NCI-H2107 treated with DMSO at 0.1 percent for 48 hours (cell line): ENCODE measurements around the gene RFX8.

Experiments
- DNase-seq: peaks from one replicate; lab custom pipeline; 2025; ENCODE audit not compliant: unreplicated experiment; lab: John Stamatoyannopoulos, UW

The RFX8 gene

DNA sequence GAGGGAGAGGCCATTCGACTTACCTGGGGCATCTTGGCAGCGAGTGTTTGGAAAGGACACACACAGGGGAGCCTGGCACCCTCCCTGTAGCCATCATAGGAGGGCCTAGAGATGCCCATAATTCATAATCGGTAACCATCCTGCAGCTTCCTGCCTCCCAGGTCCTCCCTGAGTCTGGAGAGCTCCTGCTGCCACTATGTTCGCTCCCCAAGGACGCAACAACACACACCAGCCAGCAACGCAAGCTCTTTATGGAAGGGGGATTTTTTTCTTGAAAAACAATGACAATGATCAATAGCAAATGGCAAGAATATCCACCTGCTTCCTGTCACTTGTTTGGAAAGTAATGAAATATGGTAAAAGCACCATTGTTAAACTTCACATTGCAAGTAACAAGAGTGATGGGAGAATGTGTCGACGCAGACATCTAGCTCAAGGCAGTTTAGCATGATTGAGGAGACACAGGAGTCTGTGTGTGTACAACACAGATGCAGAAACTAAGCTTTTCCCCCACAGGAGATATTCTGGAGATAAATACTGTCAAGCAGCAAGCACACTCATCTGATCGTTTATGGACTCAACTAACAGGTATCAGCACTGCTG lies 62.7 kb downstream of the RFX8 start:
- no peak for DNase-seq

DNA sequence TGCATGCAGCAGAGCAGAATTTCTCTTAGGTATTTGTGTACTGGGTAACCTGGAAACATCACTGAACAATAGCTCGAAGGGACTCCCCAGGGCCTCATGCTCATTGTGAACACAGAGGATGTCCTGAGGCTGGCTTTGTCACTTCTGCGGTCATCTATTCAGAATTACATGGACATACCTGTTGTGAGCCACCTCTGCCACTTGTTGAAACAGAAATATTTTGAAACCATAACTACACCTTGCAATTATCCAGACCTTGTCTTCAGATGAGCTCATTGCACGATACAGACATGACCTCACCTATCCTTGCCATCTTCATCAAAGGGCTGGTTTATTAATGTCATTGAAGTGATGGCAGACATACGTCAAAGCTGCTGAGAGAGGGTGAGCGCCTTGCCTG lies 64.2 kb downstream of the RFX8 start:
- DNase-seq, result no peak

GRCh38 chr2:101410114-101410513 lies 64.8 kb downstream of the RFX8 start:
- DNase-seq, result no peak

DNA sequence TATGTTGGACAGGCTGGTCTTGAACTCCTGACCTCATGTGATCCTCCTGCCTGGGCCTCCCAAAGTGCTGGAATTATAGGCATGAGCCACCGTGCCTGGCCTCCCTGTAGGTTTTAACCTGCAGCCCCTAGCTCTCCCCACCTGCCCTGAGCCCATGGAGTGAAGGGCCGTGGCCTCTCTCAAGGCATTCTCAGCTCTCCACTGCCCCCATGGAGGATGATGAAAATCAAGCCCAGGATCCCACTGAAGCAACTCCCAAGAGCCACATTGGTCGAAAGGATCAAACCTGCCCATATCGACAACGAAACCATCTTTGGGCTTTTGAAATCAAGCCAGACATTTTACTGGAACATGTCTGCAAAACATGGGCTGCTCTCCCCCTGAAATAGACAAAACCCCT lies 65.2 kb downstream of the RFX8 start:
- DNase-seq, result no peak

DNA sequence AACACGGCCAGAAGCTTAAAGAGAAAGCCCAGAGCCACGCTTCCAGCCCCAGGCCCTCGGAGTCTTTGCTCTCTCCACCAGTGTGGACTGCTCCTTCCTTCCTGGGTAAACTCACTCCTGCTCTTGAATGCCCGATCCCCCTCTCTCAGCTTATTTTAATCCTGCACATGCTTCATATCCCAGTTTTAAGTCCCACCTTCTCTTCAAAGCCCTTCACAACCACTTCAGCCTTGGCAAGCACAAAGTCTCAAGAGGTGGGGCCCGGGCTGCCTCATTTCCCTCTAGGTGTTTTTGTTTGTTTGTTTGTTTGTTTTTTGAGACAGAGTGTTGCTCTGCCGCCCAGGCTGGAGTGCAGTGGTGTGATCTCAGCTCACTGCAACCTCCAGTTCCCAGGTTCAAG lies 66.0 kb downstream of the RFX8 start:
- DNase-seq, result no peak

DNA sequence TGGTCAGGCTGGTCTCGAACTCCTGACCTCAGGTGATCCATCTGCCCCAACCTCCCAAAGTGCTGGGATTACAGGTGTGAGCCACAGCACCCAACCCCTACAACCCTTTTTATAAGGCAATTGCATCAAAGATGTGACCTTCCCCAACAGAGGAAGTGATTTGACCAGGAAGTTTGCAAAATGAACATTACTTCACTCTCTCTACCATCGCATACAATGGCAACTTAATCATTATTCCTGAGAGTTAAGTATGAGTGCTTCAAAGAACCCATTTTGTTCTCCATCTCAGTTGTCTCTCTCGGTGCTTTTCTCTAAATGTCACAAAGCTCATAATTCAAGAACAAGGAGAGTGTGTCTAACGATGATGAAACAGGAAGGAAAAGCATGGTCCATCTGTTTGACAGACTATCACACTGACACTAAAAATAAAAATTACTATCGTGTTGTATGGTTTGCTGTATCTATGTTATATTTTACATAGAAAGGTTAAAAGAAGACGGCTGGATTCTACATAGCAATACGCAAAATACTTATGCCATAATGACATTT lies 69.5 kb downstream of the RFX8 start:
- DNase-seq, result no peak

GRCh38 chr2:101403745-101404144 lies 71.2 kb downstream of the RFX8 start:
- DNase-seq, result no peak

DNA sequence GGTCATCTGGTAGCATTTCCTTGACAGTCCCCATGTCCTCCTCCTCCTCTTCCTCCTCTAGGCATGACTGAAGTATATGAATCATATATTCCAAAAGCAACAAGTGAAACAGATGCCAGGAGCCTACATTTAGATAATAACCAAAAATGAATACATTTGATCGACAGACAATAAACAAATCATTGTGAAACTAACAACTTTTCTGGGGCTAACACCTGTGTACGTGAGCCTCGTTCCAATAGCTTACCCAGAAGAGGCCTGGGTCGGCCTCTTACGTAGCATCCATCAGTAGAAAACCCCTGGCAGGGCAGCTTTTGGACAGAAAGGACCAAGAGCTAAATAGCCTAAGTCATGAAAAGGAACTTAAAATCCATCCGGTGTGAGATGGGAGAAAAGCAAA lies 72.3 kb downstream of the RFX8 start:
- DNase-seq, result no peak

GRCh38 chr2:101401906-101402305 lies 73.0 kb downstream of the RFX8 start:
- no peak for DNase-seq

GRCh38 chr2:101401326-101401665 lies 73.6 kb downstream of the RFX8 start:
- DNase-seq, result no peak

DNA sequence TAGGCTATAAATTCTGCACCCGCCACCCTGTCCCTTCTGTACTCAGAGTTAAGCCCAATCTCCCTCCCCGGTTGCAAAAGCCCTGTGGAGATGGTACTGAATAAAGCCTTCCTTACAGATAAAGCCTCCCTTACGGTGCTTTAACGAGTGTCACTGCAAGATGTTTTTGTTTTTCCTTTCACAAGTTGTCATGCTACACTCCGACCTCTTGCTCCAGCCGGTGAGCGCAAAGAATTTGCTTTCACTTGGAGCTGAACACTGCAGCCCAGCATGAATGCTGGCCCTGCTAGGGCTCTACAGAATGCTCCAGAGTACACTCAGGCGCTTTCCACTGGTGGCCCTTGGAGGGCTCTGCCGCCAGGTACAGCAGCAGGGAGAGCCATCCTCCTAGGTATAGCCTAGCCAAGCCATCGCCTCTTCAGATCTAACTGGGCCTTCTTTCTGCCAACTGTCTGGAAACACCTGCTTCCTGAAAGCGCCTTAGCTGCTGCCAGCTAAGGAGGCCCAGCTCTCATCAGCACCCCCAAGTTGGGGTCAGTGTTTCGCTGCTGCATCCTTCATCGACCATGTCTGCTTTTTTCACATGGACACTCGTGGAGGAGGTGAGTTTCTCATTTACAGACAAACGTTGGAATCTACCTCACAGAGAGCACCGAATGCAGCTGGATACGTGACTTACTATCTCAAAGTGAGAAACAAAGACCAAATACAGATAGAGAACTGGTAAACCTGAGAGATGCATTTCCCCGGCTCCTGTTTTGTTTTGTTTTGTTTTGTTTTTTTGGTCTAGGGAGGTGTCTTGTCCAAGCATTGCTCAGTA lies 74.2 kb downstream of the RFX8 start:
- DNase-seq, result no peak

DNA sequence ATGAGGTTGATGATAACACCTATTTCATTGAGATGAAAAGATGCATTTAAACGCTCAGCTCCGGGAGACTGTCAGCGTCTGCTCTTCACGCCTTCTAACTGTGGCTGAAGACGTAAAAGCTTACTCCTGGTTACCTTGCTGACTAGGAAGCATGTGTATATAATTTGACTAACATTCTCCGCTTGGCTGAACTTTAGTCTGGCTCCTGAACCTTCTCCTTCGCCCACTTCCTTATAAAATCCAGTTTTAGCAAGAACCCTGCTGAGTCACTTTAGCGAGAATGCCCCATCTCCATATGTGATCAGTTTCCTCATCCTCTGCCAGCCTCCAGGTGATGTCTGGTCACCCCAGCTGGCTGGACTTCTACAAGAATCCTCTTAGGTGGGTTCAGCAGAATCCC lies 74.9 kb downstream of the RFX8 start:
- no peak for DNase-seq

GRCh38 chr2:101399021-101399799 lies 75.7 kb downstream of the RFX8 start:
- DNase-seq, result no peak

- no peak for DNase-seq
Observed at GRCh38 chr2:101398116-101398821, 76.6 kb downstream of the RFX8 start.

DNA sequence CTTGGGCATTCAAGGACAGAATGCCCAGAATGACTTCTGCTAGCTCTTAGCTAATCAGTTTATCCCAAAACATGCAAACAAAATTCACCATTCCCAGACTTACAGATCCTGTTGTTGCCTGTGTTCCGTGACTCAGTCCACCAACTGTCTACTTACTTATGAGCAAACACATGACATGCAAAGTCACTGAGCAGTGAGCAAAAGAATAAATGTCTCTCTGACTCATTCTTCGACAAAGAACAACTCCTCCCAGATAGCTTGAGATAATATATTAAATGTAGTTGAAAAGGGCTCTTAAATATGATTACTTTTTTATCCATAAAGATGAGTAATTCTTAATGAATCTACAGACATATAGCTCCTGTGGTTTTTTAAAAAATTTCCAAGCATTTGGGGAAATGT lies 78.6 kb downstream of the RFX8 start:
- DNase-seq, result no peak

GRCh38 chr2:101395545-101396315 lies 79.2 kb downstream of the RFX8 start:
- no peak for DNase-seq

- no peak for DNase-seq
Observed at GRCh38 chr2:101388232-101388631, 86.7 kb downstream of the RFX8 start.

- DNase-seq, result no peak
Observed at GRCh38 chr2:101387151-101387834, 87.6 kb downstream of the RFX8 start, which contains the start of gene CREG2. Gene CREG2 (minus strand): TSS chr2:101387503. CDS start chr2:101387457, 46 bp downstream.

DNA sequence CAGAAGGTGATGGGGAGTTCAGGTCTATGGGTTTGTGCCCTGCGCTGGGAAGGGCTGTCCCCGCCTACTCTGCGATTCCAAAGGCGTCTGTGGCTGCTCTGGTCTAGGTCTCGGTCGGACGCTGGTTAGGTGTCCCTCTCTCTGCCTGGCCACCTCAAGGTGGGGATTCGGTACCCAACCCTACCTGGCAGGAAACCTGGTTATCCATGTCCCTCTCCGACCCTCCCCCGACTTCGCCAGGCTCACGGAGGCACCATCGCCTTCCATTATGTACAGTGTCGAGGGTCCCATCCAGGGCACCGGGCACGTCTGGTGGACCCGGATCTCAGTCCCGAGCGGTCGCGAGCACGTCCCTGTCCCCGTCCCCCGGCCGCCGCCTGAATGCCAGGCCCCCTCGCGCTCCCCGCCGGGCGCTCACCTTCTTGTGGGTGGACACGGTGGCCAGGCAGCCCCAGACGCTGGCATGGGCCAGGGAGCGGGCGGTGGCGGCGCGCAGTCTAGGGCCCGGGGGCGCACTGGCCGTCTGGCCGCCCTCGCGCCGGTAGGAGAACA lies 88.2 kb downstream of the RFX8 start:
- DNase-seq, result no peak
